ENCODE data around the gene SCAANT1.

SCAANT1 gene

DNA sequence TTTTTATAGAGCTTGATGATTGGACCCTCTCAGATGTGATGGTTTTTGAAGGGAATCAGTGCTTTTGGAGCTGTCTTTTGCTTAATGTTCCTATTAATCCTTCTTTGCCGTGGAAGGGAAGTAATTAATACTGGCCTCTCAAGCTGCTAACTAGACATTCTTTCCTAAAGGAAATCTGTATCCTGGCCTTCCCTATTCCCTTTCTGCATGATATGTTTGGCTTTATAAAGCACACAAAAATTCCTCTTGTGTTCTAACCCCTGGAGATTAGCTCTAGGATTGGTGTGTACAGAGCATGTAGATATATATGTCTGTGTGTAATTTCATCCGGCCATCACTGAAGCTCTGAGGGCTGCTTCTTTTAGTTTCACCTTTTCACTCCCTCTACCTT, 41.6 kb downstream of the SCAANT1 start:
- no peak overlapping the region for H2BK120ac ChIP-seq (ENCODE audit: low read depth, low read length)

DNA sequence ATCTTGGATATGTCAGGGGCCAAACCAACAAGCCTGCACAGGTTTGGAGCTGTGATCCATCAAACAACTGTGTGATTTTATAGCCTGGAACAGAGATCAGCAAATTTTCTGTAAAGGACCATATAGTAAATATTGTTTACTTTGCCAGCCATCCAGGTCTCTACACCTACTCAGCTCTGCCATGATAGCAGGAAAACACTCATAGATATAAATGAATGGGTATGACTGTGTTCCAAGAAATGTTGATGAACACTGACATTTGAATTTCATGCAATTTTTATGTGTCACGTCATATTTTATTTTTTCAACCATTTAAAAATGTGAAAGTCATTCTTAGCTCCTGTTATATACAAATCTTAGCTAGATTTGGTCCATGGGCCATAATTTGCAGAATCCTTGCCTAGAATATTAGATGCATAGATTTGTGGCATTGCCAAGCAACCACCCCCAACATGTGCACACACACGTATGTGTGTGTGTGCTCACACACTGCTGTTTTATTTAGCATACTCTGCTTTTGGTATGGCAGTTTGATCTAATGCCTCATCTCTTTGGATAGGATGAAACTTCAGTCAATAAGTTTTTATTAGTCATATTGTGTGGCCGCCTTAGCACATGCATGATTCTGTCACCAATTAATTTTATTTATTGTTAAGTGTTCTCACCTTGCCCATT, 42.1 kb downstream of the SCAANT1 start:
- H3K9ac ChIP-seq (ENCODE audit: low read length), result no peak overlapping the region
- no peak overlapping the region for H3K27ac ChIP-seq (ENCODE audit: low read depth, low read length)
- no peak overlapping the region for H3K18ac ChIP-seq (ENCODE audit: low read length)
- no peak overlapping the region for H3K4ac ChIP-seq (ENCODE audit: low read depth, low read length)
- H4K5ac ChIP-seq (ENCODE audit: low read length), result no peak overlapping the region
- no peak overlapping the region for H2BK120ac ChIP-seq (ENCODE audit: low read depth, low read length)
- no peaks in the 10 kb centered on the region for H3K36me3 ChIP-seq (ENCODE audit: control insufficient read depth, insufficient read depth, low read length)
- peaks cover 16% of the 10 kb centered on the region for H3K79me1 ChIP-seq (ENCODE audit: low read length)
- H2AK5ac ChIP-seq (ENCODE audit: low read length), result no peak overlapping the region
- no CpG with 5 or more reads among the region's 3 CpGs for WGBS (ENCODE audit: extremely low coverage, insufficient coverage, low lambda C conversion rate)
- peaks cover 32% of the 10 kb centered on the region for H3K79me2 ChIP-seq (ENCODE audit: control insufficient read depth, insufficient read depth, low read length)
- no peak overlapping the region for H2BK5ac ChIP-seq (ENCODE audit: low read length)
- no peak for DNase-seq
- H3K27me3 ChIP-seq (ENCODE audit: insufficient read depth, low read length, poor library complexity), result no peaks in the 10 kb centered on the region
- no peak overlapping the region for H3K56ac ChIP-seq (ENCODE audit: low read length)
- H3K4me1 ChIP-seq (ENCODE audit: control insufficient read depth, low read depth, low read length), result peaks cover 3% of the 10 kb centered on the region
- H3K4me3 ChIP-seq (ENCODE audit: low read length), result no peak overlapping the region
- no peak overlapping the region for H3K23ac ChIP-seq (ENCODE audit: low read length)
- H3K4me2 ChIP-seq (ENCODE audit: low read length), result no peak overlapping the region
- no peak overlapping the region for H4K8ac ChIP-seq (ENCODE audit: low read depth, low read length)
- no peak overlapping the region for H2BK15ac ChIP-seq (replicated peaks; ENCODE audit: low read depth)

More for the DNA sequence above, 41.6 kb downstream of the SCAANT1 start:
- Histone ChIP-seq H3K9ac (ENCODE audit: low read length) (no peak overlapping the region), H3K4me1 (ENCODE audit: control insufficient read depth, low read depth, low read length) (peaks cover 3% of the 10 kb centered on the region), H2AK5ac (ENCODE audit: low read length) (no peak overlapping the region), H3K18ac (ENCODE audit: low read length) (no peak overlapping the region), H3K79me2 (ENCODE audit: control insufficient read depth, insufficient read depth, low read length) (peaks cover 30% of the 10 kb centered on the region), H3K4ac (ENCODE audit: low read depth, low read length) (no peak overlapping the region), H3K36me3 (ENCODE audit: control insufficient read depth, insufficient read depth, low read length) (no peaks in the 10 kb centered on the region), H4K5ac (ENCODE audit: low read length) (no peak overlapping the region), H3K56ac (ENCODE audit: low read length) (no peak overlapping the region), H4K8ac (ENCODE audit: low read depth, low read length) (no peak overlapping the region), H3K27me3 (ENCODE audit: insufficient read depth, low read length, poor library complexity) (no peaks in the 10 kb centered on the region), H3K4me3 (ENCODE audit: low read length) (no peak overlapping the region), H3K79me1 (ENCODE audit: low read length) (peaks cover 19% of the 10 kb centered on the region), H2BK15ac (replicated peaks; ENCODE audit: low read depth) (no peak overlapping the region), H3K4me2 (ENCODE audit: low read length) (no peak overlapping the region), H3K23ac (ENCODE audit: low read length) (no peak overlapping the region), H3K27ac (ENCODE audit: low read depth, low read length) (no peak overlapping the region), H2BK5ac (ENCODE audit: low read length) (no peak overlapping the region)
- no peak for DNase-seq
- no CpG with 5 or more reads among the region's 2 CpGs for WGBS (ENCODE audit: extremely low coverage, insufficient coverage, low lambda C conversion rate)

DNA sequence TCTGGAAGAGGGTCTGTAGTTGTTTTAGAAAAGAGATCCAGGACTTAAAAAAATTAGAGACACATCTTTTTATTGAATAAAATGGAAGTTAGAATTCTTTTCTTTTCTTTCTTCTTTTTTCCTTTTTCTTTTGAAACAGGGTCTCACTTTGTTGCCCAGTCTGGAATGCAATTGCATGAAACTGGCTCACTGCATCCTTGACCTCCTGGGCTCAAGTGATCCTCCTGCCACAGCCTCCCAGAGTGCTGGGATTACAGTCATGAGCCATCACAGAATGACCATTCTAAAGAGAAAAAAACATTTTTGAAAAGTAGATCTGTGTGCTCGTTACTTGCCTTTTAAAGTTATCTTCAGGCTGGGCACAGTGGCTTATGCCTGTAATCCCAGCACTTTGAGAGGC, 45.0 kb downstream of the SCAANT1 start:
- no peak overlapping the region for H3K56ac ChIP-seq (ENCODE audit: low read length)
- H3K23ac ChIP-seq (ENCODE audit: low read length), result no peak overlapping the region
- H3K27me3 ChIP-seq (ENCODE audit: insufficient read depth, low read length, poor library complexity), result no peaks in the 10 kb centered on the region
- no peak overlapping the region for H2AK5ac ChIP-seq (ENCODE audit: low read length)
- peaks cover 8% of the 10 kb centered on the region for H3K79me1 ChIP-seq (ENCODE audit: low read length)
- no CpG with 5 or more reads among the region's 1 CpG for WGBS (ENCODE audit: extremely low coverage, insufficient coverage, low lambda C conversion rate)
- no peak overlapping the region for H4K5ac ChIP-seq (ENCODE audit: low read length)
- no peak overlapping the region for H3K27ac ChIP-seq (ENCODE audit: low read depth, low read length)
- H3K79me2 ChIP-seq (ENCODE audit: control insufficient read depth, insufficient read depth, low read length), result peaks cover 37% of the 10 kb centered on the region
- H3K9ac ChIP-seq (ENCODE audit: low read length), result no peak overlapping the region
- no peak overlapping the region for H2BK5ac ChIP-seq (ENCODE audit: low read length)
- H3K4me3 ChIP-seq (ENCODE audit: low read length), result no peak overlapping the region
- H3K4me2 ChIP-seq (ENCODE audit: low read length), result no peak overlapping the region
- no peak overlapping the region for H4K8ac ChIP-seq (ENCODE audit: low read depth, low read length)
- no peak overlapping the region for H2BK120ac ChIP-seq (ENCODE audit: low read depth, low read length)
- no peaks in the 10 kb centered on the region for H3K36me3 ChIP-seq (ENCODE audit: control insufficient read depth, insufficient read depth, low read length)
- no peak overlapping the region for H3K18ac ChIP-seq (ENCODE audit: low read length)
- DNase-seq, result no peak
- H2BK15ac ChIP-seq (replicated peaks; ENCODE audit: low read depth), result no peak overlapping the region
- H3K4ac ChIP-seq (ENCODE audit: low read depth, low read length), result no peak overlapping the region
- peaks cover 5% of the 10 kb centered on the region for H3K4me1 ChIP-seq (ENCODE audit: control insufficient read depth, low read depth, low read length)

DNA sequence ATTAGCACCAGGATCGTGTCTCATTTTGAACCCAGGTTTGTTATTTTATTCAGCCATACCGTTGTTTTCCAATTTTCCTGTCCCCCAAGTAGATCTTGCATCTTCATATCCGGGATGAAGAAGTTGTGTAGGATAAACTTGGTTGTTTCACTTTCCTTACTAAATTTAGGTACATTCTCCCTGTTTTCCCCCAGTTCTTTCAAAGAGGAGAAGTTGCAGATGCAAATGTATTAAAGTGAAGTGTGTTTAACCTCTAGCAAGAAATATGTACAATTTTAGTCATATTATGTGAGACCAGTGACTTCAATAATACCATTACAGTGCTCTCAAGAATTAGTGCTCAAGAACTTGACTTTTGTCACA, 47.2 kb downstream of the SCAANT1 start:
- Histone ChIP-seq H3K27ac (ENCODE audit: low read depth, low read length) (no peak overlapping the region), H3K4ac (ENCODE audit: low read depth, low read length) (no peak overlapping the region), H3K79me2 (ENCODE audit: control insufficient read depth, insufficient read depth, low read length) (peaks cover 50% of the 10 kb centered on the region), H3K4me1 (ENCODE audit: control insufficient read depth, low read depth, low read length) (peaks cover 8% of the 10 kb centered on the region), H4K5ac (ENCODE audit: low read length) (no peak overlapping the region), H3K18ac (ENCODE audit: low read length) (no peak overlapping the region), H4K8ac (ENCODE audit: low read depth, low read length) (no peak overlapping the region), H3K9ac (ENCODE audit: low read length) (peak overlapping the region; percentile 91), H2BK15ac (replicated peaks; ENCODE audit: low read depth) (no peak overlapping the region), H3K79me1 (ENCODE audit: low read length) (peaks cover 14% of the 10 kb centered on the region), H3K36me3 (ENCODE audit: control insufficient read depth, insufficient read depth, low read length) (no peaks in the 10 kb centered on the region), H2BK5ac (ENCODE audit: low read length) (no peak overlapping the region), H3K23ac (ENCODE audit: low read length) (no peak overlapping the region), H3K4me3 (ENCODE audit: low read length) (peak overlapping the region; percentile 80), H2BK120ac (ENCODE audit: low read depth, low read length) (no peak overlapping the region), H2AK5ac (ENCODE audit: low read length) (no peak overlapping the region), H3K27me3 (ENCODE audit: insufficient read depth, low read length, poor library complexity) (no peaks in the 10 kb centered on the region), H3K4me2 (ENCODE audit: low read length) (peak overlapping the region; percentile 47), H3K56ac (ENCODE audit: low read length) (peak overlapping the region; percentile 91)
- no CpG with 5 or more reads among the region's 3 CpGs for WGBS (ENCODE audit: extremely low coverage, insufficient coverage, low lambda C conversion rate)
- DNase-seq, result no peak

DNA sequence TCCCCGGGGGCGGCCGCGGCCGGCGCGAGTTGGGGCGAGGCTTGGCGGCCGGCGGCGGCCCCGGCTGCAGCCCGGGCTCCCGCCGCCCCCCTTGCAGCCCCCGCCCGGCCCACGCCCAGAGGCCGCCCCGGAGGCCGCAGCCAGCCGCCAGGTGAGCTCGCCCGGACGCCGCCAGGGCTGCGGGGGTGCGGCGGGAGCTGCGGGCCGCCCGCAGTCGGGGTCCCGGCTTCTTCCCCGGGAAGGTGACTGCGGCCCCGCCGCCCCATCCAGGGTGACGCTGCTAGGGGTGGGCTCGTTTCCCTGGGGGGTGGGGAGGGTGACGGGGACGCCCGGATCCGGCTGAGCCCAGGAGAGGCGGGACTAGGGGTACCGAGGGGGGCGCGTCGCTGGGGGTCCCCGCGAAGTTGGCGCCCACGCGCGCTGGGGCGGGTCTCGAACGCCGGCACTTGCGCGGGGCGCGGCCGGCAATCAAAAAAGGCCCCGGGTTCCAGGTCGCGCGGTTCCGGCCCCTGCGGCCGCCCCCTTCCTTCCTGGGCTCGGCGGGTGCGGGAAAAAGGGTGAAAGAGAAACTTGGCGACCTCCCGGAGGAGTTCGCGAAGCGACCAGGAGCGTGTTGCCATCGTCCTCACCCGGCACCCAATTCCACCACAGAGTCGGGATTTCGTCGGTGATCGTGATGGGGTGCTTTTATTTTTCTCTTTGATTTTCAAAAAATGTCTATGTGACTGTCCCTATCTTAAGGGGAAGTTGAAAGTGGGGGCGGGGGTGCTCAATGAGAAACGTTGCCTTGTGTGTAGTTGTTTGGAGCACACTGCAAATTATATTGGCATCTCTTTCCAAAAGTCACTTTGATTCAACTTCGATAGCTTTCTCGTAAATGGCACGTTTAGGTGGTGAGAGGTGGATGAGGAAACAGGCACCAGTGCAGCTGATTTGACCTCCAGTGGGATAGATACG, 47.9 kb downstream of the SCAANT1 start:
- no peak for DNase-seq
- no CpG with 5 or more reads among the region's 93 CpGs for WGBS (ENCODE audit: extremely low coverage, insufficient coverage, low lambda C conversion rate)
- H2BK5ac ChIP-seq (ENCODE audit: low read length), result no peak overlapping the region
- peak overlapping the region; percentile 91 for H3K9ac ChIP-seq (ENCODE audit: low read length)
- H3K4me3 ChIP-seq (ENCODE audit: low read length), result peak overlapping the region; percentile 80
- H3K23ac ChIP-seq (ENCODE audit: low read length), result peak overlapping the region; percentile 1
- no peak overlapping the region for H2BK15ac ChIP-seq (replicated peaks; ENCODE audit: low read depth)
- H3K79me1 ChIP-seq (ENCODE audit: low read length), result peaks cover 14% of the 10 kb centered on the region
- peaks cover 8% of the 10 kb centered on the region for H3K4me1 ChIP-seq (ENCODE audit: control insufficient read depth, low read depth, low read length)
- peak overlapping the region; percentile 92 for H3K4ac ChIP-seq (ENCODE audit: low read depth, low read length)
- H3K27ac ChIP-seq (ENCODE audit: low read depth, low read length), result peak overlapping the region; percentile 53
- H3K18ac ChIP-seq (ENCODE audit: low read length), result peak overlapping the region; percentile 98
- H3K27me3 ChIP-seq (ENCODE audit: insufficient read depth, low read length, poor library complexity), result no peaks in the 10 kb centered on the region
- no peak overlapping the region for H2AK5ac ChIP-seq (ENCODE audit: low read length)
- H3K36me3 ChIP-seq (ENCODE audit: control insufficient read depth, insufficient read depth, low read length), result no peaks in the 10 kb centered on the region
- H3K79me2 ChIP-seq (ENCODE audit: control insufficient read depth, insufficient read depth, low read length), result peaks cover 52% of the 10 kb centered on the region
- no peak overlapping the region for H4K5ac ChIP-seq (ENCODE audit: low read length)
- peak overlapping the region; percentile 91 for H3K56ac ChIP-seq (ENCODE audit: low read length)
- H2BK120ac ChIP-seq (ENCODE audit: low read depth, low read length), result peak overlapping the region; percentile 88
- H4K8ac ChIP-seq (ENCODE audit: low read depth, low read length), result peak overlapping the region; percentile 67
- H3K4me2 ChIP-seq (ENCODE audit: low read length), result peak overlapping the region; percentile 47

Measured in mesendoderm (in vitro differentiated cells).